BJ (cell line): Measurements from ENCODE around the gene SPIN2A. TPM values are rescaled to one million over a fixed set of nuclear protein-coding genes. Genes with fewer than 3 reads are reported as not detected.
"Not testable (repeated sequence)": the region's sequence is repeated elsewhere in the genome, so short reads cannot be mapped to it uniquely, and the experiment has no call there.

Source experiments
- CTCF ChIA-PET: fragments of 350-600 bp; formaldehyde crosslinking; extraction: SDS; loops from one replicate; lab custom pipeline; 2021; ENCODE audit warnings: antibody characterized with exemption, inconsistent platforms; lab: Yijun Ruan, JAX
- POLR2A ChIA-PET: fragments of 300-600 bp; sonication (Branson Sonifier 250); formaldehyde crosslinking; extraction: SDS; loops from one replicate; lab custom pipeline; 2021; ENCODE audit warnings: antibody characterized with exemption; lab: Charles Lee
- DNase-seq: peaks from one replicate; pipeline ENCODE4 v3.0.0-alpha.2; 2011; ENCODE audit warnings: low read depth
- H3K27me3 ChIP-seq: 2 replicates; pipeline ENCODE4 v1.6.0; 2011; ENCODE audit warnings: low read length; ENCODE audit not compliant: control insufficient read depth, insufficient read depth
- H3K36me3 ChIP-seq: 2 replicates; pipeline ENCODE4 v1.5.1; 2011; ENCODE audit warnings: low read length; ENCODE audit not compliant: control insufficient read depth, insufficient read depth
- H3K4me3 ChIP-seq: 2 replicates; pipeline ENCODE4 v1.5.1; 2011; ENCODE audit warnings: low read depth, mild to moderate bottlenecking, control low read depth, low read length
- polyA plus RNA-seq: library from polyadenylated mRNA; depleted of rRNA; stranded (reverse); fragments of >200 nt; gene quantifications from 2 replicates; pipeline ENCODE4 v1.2.3, GENCODE V29; 2011
- TF ChIP-seq, protein P1 (sequence below): IDR thresholded peaks from 2 replicates; pipeline ENCODE4 v1.5.1; 2011; ENCODE audit warnings: low read depth, mild to moderate bottlenecking, control low read depth, inconsistent platforms, low read length, moderate library complexity; ENCODE audit not compliant: insufficient read depth

SPIN2A gene
- polyA plus RNA-seq, 1 experiment: 1.2 TPM

- Histone ChIP-seq H3K36me3 (no peaks in the 10 kb centered on the region), H3K27me3 (no peaks in the 10 kb centered on the region), H3K4me3 (no peak overlapping the region)
- ChIA-PET CTCF (no interaction called here), POLR2A (no interaction called here)
- no peak for DNase-seq
- TF ChIP-seq, protein P1, sequence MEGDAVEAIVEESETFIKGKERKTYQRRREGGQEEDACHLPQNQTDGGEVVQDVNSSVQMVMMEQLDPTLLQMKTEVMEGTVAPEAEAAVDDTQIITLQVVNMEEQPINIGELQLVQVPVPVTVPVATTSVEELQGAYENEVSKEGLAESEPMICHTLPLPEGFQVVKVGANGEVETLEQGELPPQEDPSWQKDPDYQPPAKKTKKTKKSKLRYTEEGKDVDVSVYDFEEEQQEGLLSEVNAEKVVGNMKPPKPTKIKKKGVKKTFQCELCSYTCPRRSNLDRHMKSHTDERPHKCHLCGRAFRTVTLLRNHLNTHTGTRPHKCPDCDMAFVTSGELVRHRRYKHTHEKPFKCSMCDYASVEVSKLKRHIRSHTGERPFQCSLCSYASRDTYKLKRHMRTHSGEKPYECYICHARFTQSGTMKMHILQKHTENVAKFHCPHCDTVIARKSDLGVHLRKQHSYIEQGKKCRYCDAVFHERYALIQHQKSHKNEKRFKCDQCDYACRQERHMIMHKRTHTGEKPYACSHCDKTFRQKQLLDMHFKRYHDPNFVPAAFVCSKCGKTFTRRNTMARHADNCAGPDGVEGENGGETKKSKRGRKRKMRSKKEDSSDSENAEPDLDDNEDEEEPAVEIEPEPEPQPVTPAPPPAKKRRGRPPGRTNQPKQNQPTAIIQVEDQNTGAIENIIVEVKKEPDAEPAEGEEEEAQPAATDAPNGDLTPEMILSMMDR: no peak
These were observed 2.5 kb downstream of the SPIN2A start for GRCh38 chrX:57134702-57135101.

DNA sequence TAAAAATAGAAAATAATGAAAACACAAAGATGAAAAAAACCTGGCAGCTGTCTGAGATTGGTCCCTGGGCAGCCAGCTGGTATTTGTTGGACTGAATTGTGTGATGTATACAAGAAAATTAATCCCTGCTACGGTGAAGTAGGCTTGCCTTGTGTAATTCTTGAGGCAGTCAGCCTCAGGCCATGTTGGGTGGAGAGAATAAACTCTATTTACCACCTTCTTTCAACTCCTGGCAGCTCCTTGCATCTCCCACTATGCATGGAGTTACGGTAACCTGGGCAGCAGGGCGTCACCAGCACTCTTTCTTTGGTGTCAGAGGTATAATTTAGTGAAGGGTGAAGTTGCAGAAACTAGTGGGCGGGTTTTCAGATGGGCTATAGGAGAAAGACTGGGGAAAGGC is 3.5 kb downstream of the SPIN2A start:
- no peaks in the 10 kb centered on the region for H3K36me3 ChIP-seq
- TF ChIP-seq, protein P1: no peak
- ChIA-PET CTCF (no interaction called here), POLR2A (no interaction called here)
- no peaks in the 10 kb centered on the region for H3K27me3 ChIP-seq
- no peak overlapping the region for H3K4me3 ChIP-seq
- DNase-seq: no peak

- H3K27me3 ChIP-seq, H3K36me3 ChIP-seq, POLR2A ChIA-PET, CTCF ChIA-PET, DNase-seq, H3K4me3 ChIP-seq: not testable (repeated sequence)
These were observed 3.9 kb downstream of the SPIN2A start for GRCh38 chrX:57133284-57133683.

GRCh38 chrX:57132046-57132445 is 5.2 kb downstream of the SPIN2A start:
- H3K27me3 ChIP-seq: no peaks in the 10 kb centered on the region
- ChIA-PET CTCF (no interaction called here), POLR2A (no interaction called here)
- no peaks in the 10 kb centered on the region for H3K36me3 ChIP-seq
- no peak for DNase-seq
- H3K4me3 ChIP-seq: no peak overlapping the region
- TF ChIP-seq, protein P1: no peak

GRCh38 chrX:57121816-57122215 is 15.4 kb downstream of the SPIN2A start:
- H3K27me3 ChIP-seq: no peaks in the 10 kb centered on the region
- POLR2A ChIA-PET: no interaction called here
- no peaks in the 10 kb centered on the region for H3K36me3 ChIP-seq
- TF ChIP-seq, protein P1: no peak
- no peak for DNase-seq
- CTCF ChIA-PET: no interaction called here
- peak overlapping the region; percentile 71 for H3K4me3 ChIP-seq

DNA sequence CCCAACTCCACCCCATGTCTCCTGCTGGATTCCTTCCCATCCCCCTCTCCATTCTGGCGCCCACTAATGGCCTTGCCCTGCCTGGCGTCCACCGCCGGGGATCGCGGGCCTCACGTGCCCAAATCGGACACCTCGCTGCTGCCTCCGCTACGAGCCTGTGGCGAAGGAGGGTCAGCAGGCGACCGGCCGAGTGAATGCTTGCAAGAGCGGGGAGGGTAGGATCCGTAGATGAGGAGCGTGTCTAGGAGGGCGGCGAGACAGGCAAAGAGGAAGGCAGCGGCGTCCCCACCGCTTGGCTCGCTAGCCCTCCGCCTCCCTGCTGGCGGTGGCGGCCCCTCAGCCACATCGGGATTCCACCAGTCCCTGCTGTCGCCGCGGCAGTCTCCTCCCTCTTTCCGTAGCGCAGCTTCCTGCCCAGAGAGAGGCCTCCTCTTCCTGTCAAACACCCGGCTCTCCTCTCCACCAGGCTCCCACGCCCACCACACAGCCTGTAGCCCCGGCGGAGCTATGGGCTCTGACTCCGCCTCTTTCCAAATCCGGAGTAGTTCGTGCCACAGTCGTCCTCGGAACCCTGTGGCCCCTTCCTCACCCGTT is 15.9 kb downstream of the SPIN2A start, which contains the start of gene SPIN2B:
Gene SPIN2B, minus strand, starts transcription at position 387 of the 594 bp plus-strand sequence.
- ChIA-PET CTCF (no interaction called here), POLR2A (no interaction called here)

DNA sequence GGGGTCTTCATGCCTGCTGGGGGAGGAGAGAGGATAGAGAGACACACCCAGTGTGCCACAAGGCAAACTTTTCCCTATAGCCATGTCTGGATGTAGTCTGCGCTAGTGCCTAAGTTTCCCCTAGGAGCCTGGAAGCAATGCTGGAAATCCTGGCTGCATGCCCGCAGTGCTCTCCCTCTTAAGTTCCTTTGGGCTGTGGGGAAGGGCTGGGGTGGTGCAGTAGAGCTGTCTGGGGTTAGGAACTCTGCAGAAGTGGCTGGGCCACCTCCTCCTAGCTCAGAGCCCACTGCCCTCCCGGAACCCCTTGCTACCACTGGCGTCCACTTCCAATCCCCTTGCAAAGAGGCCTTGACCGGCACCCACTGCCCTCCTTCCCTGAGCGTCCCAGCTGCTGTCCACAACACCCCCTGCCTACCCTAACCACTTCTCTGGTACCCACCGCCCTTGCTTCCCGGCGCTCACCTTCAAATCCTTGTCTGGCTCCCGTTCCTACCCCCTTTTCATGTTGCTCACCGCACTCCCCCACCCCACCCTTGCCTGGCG is 16.5 kb downstream of the SPIN2A start:
- CTCF ChIA-PET, H3K36me3 ChIP-seq, H3K27me3 ChIP-seq, DNase-seq, POLR2A ChIA-PET: not testable (repeated sequence)
- H3K4me3 ChIP-seq: peak overlapping the region; percentile 71

More for the DNA sequence above, 15.9 kb downstream of the SPIN2A start, which contains the start of gene SPIN2B:
- TF ChIP-seq, protein P1: peak; percentile 35; the same call in 1 of the 2 replicates
- DNase-seq: peak; percentile 22
- H3K36me3 ChIP-seq: no peaks in the 10 kb centered on the region
- H3K4me3 ChIP-seq: peak within 1 kb of the TSS; percentile 71
- no peaks in the 10 kb centered on the region for H3K27me3 ChIP-seq
